IPS-NIHi7 (cell line): ENCODE measurements around the gene SLC44A3.
"Not testable (repeated sequence)": the region's sequence is repeated elsewhere in the genome, so short reads cannot be mapped to it uniquely, and the experiment has no call there.

Source experiments
- DNase-seq: peaks from one replicate; pipeline ENCODE4 v3.0.0; 2012; ENCODE audit warnings: mixed read lengths; ENCODE audit errors: extremely low spot score

The SLC44A3 gene

DNA sequence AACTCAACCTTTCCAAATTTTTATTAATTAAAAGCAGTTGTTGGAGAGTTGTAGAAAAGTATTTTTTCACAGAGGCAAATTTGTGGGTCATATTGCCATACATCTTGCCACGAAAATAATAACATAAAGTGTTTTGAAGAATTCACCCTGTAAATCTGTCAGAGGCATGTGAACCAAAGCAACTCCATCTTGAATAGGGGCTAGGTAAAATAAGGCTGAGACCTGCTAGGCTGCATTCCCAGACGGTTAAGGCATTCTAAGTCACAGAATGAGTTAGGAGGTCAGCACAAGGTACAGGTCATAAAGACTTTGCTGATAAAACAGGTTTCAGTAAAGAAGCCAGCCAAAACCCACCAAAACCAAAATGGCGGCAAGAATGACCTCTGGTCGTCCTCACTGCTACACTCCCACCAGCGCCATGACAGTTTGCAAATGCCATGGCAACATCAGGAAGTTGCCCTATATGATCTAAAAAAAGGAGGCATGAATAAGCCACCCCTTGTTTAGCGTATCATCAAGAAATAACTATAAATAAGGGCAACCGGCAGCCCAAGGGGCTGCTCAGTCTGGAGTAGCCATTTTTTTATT lies 111.2 kb downstream of the SLC44A3 start:
- DNase-seq, result no peak

DNA sequence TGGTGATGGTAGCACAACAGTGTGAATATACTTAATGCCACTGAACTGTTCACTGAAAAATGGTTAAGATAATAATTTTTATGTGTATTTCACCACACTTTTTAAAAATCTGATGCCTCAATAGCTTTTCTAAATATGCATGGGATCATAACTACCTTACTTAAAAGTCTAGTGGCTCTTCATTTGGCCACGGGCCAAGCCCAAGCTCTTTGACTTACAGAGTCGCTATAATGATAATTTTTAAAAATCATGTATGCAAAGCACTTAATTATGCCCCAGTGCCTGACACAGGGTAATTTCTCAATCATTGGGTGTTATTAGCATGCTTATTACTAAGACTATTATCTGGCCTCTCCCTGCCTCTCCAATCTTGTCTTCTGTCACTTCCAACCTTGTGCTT lies 114.4 kb downstream of the SLC44A3 start:
- no peak for DNase-seq

- DNase-seq, result no peak
Observed at GRCh38 chr1:94935034-94935433, 114.9 kb downstream of the SLC44A3 start.

DNA sequence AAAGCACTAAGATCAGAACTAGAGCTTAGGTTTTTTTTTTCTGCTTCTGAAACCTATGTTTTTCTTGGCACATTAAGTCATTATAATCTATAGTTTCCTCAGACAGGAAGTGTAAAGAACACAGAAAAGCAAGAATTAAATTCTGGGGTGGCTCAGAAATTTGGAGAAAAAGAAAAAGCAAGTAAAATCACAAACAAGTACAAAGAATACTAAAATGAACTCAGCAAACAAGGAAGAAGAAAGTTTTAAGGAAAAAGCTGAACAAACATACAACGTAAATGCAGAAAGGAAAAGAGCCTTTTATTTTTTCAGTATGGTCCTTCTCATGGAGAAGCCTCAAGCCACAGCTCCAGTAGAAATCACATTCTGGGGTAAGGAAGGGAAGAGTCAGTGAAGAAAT lies 115.3 kb downstream of the SLC44A3 start:
- DNase-seq, result no peak

GRCh38 chr1:94936861-94937620 lies 116.9 kb downstream of the SLC44A3 start:
- DNase-seq, result no peak

DNA sequence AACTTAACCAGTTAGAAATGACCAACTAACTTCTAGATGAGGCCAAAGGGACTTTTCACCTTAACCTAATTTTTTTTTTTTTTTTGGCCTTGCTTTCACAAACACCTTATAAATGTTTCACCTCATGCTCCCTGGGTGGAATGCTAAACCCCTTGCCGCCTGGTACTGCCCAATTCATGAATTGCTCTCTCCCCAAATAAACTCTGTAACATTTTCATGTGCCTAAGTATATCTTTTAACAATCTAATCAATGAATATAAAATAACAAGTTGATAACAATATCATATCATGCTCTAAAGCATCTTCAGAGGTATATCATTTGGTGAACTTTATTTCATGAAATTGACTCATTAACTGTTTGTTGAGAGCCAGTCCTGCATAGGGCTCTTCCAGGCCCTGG lies 117.7 kb downstream of the SLC44A3 start:
- DNase-seq, result no peak

- no peak for DNase-seq
Observed at GRCh38 chr1:94940738-94941137, 120.6 kb downstream of the SLC44A3 start.

- DNase-seq, result not testable (repeated sequence)
Observed at GRCh38 chr1:94941480-94941879, 121.3 kb downstream of the SLC44A3 start.

- no peak for DNase-seq
Observed at GRCh38 chr1:94942171-94943128, 122.3 kb downstream of the SLC44A3 start.
